ENCODE data around the gene CD79A. TPM values are rescaled to one million over a fixed set of nuclear protein-coding genes. Genes with fewer than 3 reads are reported as not detected.

CD79A gene
- total and polyA plus RNA-seq, 7 donors: 1.8 to 169 (median 3.6) TPM; not detected in 4

GRCh38 chr19:41889896-41890295 is 12.8 kb downstream of the CD79A start:
- TF ChIP-seq CTCF (IDR thresholded peaks at IDR 0.05) (no peak), POLR2A (IDR thresholded peaks at IDR 0.05) (no peak), EP300 (IDR thresholded peaks at IDR 0.05) (no peak), POLR2AphosphoS5 (IDR thresholded peaks at IDR 0.05) (no peak)
- WGBS, 2 donors: 87 to 90% methylated on average over 8 of the region's 8 CpGs
- no peak overlapping the region for H3K4me3 ChIP-seq
- no peaks in the 10 kb centered on the region for H3K9me3 ChIP-seq
- intact Hi-C loops (cut with DNase I): no loop called here
- H3K36me3 ChIP-seq: peaks cover 4 to 42% (median 23%) of the 10 kb centered on the region in 4 donors
- H3K4me1 ChIP-seq: peaks cover 0 to 24% (median 6%) of the 10 kb centered on the region in 4 donors
- H3K27me3 ChIP-seq: no peaks in the 10 kb centered on the region
- DNase-seq: no peak
- no peak overlapping the region for H3K27ac ChIP-seq

GRCh38 chr19:41890936-41891335 is 13.9 kb downstream of the CD79A start:
- Histone ChIP-seq H3K27ac (no peak overlapping the region), H3K4me3 (no peak overlapping the region), H3K36me3 (peaks cover 12 to 53% (median 33%) of the 10 kb centered on the region in 4 donors), H3K27me3 (no peaks in the 10 kb centered on the region), H3K4me1 (peaks cover 0 to 16% (median 0%) of the 10 kb centered on the region in 4 donors), H3K9me3 (no peaks in the 10 kb centered on the region)
- TF ChIP-seq POLR2A (IDR thresholded peaks at IDR 0.05) (no peak), POLR2AphosphoS5 (IDR thresholded peaks at IDR 0.05) (no peak), CTCF (IDR thresholded peaks at IDR 0.05) (no peak), EP300 (IDR thresholded peaks at IDR 0.05) (no peak)
- intact Hi-C loops (cut with DNase I): no loop called here
- WGBS, 2 donors: 97 to 98% methylated on average over 4 of the region's 4 CpGs
- DNase-seq: no peak

GRCh38 chr19:41892173-41892902 is 15.3 kb downstream of the CD79A start:
- no peaks in the 10 kb centered on the region for H3K9me3 ChIP-seq
- 88 to 92% methylated on average over 34 of the region's 34 CpGs for WGBS, 2 donors
- intact Hi-C loops (cut with DNase I): loop anchor here (2.0 kb wide), 1 partner anchor 38 kb away; no protein-coding TSS in a partner anchor
- no peak overlapping the region for H3K4me3 ChIP-seq
- peaks cover 0 to 2% (median 0%) of the 10 kb centered on the region in 4 donors for H3K4me1 ChIP-seq
- peaks cover 18 to 64% (median 41%) of the 10 kb centered on the region in 4 donors for H3K36me3 ChIP-seq
- H3K27ac ChIP-seq: no peak overlapping the region
- no peaks in the 10 kb centered on the region for H3K27me3 ChIP-seq
- no peak for DNase-seq
- TF ChIP-seq EP300 (IDR thresholded peaks at IDR 0.05) (no peak), POLR2AphosphoS5 (IDR thresholded peaks at IDR 0.05) (no peak), CTCF (IDR thresholded peaks at IDR 0.05) (no peak)

GRCh38 chr19:41893899-41894298 is 16.8 kb downstream of the CD79A start:
- no peak for DNase-seq
- intact Hi-C loops (cut with DNase I): loop anchor here (2.0 kb wide), 1 partner anchor 37 kb away; no protein-coding TSS in a partner anchor
- 78 to 81% methylated on average over 6 of the region's 6 CpGs for WGBS, 2 donors
- Histone ChIP-seq H3K4me3 (no peak overlapping the region), H3K4me1 (no peaks in the 10 kb centered on the region), H3K36me3 (peaks cover 18 to 76% (median 50%) of the 10 kb centered on the region in 4 donors), H3K27me3 (no peaks in the 10 kb centered on the region), H3K9me3 (no peaks in the 10 kb centered on the region), H3K27ac (no peak overlapping the region)
- TF ChIP-seq POLR2A (IDR thresholded peaks at IDR 0.05): no peak
- no peak for TF ChIP-seq EP300 (IDR thresholded peaks at IDR 0.05)
- TF ChIP-seq CTCF (IDR thresholded peaks at IDR 0.05): no peak
- no peak for TF ChIP-seq POLR2AphosphoS5 (IDR thresholded peaks at IDR 0.05)

Data from sigmoid colon (tissue), 7 donors.